Stimulated activated CD4-positive, alpha-beta T cell treated with anti-CD3 and anti-CD28 coated beads, Interleukin-12 subunit alpha, Interleukin-12 subunit beta, amount 100 ng/mL, for 48 hours (primary cell): ENCODE results near the gene HSDL2.
"Not testable (repeated sequence)": the region's sequence is repeated elsewhere in the genome, so short reads cannot be mapped to it uniquely, and the experiment has no call there.

Source experiments
- DNase-seq, 3 donors: peaks; one replicate each; pipeline ENCODE4 v3.0.0-alpha.2; 2020; ENCODE audit warnings: low read depth in 2 of 3, low spot score in 1 of 3

Gene HSDL2

DNA sequence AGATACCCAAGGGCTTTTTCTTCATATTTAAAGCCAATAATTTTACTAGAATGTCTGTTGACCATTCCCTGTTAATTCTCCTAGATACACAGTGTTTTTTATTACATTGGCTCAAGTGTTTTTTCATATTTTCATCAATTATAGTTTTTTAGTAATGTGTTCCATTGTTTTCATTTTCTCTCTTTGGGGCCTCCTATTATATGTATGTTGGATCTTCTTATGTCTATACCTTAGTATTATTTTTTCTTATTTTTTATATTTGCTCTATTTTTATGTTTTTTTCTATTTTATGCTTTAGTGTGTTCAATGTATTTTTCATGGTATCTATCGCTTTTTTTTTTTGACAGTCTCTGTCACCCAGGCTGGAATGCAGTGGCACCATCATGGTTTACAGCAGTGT is 114.2 kb downstream of the HSDL2 start:
- no peak for DNase-seq

DNA sequence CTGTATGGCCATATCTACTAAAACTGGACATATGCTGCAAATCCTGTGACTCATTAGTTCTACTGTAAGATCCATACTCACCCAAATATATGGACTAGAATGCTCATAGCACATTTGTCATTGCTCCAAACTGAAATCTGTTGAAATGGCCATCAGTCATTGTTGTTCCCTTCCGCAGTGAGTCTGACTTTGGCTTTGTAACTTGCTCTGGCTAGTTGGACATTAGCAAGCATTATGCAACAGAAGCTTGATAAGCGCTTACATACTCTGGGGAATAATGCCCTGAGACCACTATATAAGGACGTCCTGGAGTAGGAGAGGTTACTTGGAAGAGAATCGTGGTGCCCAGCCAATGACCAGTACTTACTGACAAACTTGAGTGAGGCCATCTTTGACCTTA is 115.7 kb downstream of the HSDL2 start:
- no peak for DNase-seq

DNA sequence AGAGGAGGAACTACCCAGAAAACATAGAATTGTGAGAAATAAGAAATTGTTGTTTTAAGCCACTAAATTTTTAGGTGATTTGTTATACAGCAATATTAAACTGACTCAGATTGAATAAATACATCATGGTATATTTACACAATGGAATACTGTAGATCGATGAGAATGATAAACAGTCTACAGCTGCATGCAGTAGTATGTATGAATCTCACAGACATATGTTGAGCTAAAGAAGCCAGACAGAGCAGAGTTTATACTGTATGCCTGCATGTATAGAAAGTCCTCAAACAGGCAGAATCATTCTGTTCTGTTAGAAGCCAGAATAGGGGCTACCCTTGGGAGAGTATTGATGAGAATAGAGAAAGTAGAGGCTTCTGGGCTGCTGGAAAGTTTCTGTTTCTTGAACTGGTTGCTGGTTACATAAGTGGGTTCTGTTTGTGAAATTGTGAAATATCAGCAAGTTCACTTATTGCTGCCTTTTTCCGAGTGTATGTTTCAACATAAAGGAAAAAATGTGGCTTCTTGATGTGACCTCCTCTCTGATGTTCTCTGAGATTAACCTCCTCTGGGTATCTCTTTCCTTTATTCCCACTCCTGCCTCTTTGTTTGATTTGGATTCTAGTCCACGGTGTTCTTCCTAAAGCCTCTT is 116.3 kb downstream of the HSDL2 start:
- DNase-seq: no peak

DNA sequence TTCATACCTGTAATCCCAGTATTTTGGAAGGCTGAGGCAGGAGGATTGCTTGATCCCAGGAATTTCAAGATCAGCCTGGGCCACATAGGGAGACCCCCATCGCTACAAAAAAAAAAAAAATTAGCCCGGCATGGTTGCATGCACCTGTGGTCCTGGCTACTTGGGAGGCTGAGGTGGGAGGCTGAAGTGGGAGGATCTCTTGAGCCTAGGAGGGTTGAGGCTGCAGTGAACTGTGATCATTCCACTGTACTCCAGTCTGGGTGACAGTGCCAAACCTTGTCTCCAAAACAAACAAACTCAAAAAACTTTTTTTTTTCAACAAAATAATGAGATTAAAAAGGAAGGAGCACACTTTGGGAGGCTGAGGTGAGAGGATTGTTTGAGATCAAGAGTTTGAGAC is 120.9 kb downstream of the HSDL2 start:
- DNase-seq: no peak

DNA sequence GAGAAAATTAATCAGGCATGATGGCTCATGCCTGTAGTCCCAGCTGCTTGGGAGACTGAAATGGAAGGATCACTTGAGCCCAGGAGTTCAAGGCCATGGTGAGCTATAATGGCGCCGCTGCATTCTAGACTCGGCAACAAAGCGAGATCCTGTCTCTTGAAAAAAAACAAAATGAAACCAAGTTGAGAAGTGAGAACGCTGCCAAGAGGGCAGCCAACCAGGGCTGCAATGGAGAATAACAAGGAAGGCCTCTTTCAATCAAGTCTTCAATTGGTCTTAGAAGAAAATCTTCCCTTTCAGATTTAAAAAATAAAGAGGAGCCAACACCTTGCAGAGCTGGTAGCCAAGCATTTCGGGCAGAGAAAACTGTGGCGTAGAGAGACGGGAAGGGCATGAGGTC is 121.4 kb downstream of the HSDL2 start:
- DNase-seq: no peak

DNA sequence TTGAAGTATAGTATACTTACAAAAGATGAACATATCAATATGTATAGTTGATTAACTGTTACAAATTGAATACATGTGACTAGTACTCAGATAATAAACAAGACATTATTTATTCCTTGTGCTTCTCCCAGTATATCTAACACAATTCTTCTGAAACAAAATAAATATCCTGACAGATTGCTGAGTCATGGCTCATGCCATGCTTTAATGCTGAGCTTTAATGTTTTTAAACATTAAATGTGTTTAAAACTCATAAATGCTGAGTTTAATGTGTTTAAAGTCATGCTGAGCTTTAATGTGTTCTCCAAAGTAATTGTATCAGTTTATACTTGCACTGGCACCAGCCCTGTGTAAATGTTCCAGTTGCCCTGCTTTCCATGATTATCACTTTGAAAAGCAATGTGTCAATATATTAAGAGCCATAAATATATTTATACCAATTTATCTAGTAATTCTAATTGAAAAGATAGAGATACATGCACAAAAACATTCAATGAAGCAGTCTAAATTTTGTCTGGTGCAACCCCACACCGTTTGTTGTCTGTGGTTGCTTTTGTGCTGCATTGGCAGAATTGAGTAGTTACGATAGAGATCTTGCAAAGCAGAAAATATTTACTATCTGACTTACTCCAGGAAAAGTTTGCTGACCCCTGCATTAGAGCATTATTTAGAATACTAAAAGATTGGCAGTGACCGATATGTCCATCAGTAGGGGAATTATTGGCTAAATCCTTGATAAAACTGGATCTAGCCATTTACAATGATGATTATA is 122.5 kb downstream of the HSDL2 start:
- DNase-seq: no peak

DNA sequence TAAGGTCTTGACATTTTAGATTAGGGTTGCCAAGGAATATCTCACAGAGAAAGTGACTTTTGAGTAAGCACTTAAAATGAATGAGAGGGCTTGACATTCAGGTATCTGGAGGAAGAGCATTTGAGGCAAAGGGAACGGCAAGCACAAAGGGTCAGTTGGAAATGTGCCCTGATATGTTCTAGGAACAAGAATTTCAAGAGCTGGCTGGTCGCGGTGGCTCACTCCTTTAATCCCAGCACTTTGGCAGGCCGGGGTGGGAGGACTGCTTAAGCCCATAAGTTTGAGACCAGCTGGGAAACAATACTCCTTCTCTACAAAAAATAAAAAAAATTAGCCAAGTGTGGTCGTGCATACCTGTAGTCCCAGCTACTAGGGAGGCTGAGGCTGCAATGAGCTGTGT is 123.3 kb downstream of the HSDL2 start:
- no peak for DNase-seq

DNA sequence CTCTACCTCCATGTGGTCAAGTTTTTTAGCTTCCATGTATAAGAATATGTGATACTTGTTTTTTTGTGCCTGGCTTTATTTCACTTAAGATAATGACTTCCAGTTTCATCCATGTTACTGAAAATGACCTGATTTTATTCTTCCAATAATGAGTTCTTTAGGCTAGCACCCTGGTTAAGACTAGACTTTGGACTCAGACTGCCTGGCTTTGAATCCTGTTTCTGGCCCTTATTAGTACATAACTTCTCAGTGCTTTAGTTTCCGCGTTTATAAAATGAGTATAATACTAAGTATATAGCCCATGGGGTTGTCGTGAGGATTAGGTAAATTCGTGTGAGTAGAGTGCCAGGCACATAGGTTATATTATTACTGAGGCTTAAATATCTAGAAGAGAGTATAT is 125.2 kb downstream of the HSDL2 start:
- no peak for DNase-seq

DNA sequence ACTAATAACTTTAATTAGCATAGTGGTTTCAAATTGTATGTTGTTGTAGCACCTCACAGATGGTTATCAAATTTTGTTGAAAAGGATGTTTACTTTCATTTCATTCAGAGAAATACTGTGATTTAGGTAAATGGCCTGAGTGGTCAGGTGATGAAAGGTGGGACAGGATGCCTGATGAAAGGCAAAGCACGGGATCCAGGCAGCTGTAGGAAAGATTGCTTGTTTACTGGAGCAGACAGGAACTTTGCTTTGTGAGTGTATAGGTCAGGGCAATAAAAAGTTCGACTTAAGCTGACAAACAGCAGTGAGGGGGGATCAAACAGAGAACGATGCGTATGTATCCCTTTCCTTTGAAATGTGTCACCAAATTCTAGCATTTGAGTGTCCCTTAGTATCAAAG is 125.7 kb downstream of the HSDL2 start:
- DNase-seq: no peak

DNA sequence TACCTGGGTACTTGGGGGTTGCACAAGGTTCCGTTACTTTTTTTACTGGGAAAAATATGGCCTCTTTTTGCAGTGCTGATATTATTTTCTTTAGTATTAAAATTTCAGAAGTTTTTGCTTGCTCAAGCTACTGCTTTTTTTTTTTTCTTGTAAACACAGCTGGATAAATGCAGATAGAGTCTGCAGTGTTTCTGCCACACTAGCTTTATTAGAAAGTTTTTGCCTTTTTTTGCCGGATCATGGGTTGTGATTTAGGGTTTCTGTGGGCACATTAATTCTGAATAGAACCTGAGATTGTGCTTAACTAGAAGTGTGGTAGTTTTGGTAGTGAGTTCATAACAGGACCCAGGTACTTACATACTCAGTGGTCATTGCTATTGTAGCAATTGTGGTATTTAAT is 126.7 kb downstream of the HSDL2 start:
- DNase-seq: no peak

DNA sequence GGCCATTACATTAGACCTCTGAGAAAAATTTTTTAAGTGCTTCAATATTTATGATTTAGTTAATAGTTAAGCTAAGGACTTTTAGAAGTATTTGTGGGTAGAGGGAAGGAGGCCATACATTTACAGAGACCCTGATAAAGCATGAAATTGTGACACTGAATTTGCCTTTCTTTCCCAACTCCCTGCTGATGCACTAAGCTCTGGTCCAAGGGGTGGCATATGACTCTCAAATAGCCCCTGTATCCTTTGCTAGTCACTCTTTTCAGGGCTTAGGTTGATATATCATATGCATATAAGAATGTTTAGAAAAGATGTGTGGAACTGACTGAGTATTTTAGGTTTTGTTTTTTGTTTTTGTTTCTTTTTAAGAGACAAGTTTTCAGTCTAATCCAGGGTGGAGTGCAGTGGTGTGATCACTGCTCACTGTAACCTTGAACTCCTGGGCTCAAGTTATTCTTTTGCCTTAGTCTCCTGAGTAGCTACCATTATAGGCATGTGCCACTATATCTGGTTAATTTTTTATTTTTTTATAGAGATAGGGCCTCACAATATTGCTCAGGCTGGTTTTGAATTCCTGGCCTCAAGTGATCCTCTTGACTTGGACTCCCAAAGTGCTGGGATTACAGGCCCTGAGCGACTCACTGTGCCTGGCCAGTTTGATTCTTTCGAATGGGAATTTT is 127.2 kb downstream of the HSDL2 start:
- DNase-seq: no peak

DNA sequence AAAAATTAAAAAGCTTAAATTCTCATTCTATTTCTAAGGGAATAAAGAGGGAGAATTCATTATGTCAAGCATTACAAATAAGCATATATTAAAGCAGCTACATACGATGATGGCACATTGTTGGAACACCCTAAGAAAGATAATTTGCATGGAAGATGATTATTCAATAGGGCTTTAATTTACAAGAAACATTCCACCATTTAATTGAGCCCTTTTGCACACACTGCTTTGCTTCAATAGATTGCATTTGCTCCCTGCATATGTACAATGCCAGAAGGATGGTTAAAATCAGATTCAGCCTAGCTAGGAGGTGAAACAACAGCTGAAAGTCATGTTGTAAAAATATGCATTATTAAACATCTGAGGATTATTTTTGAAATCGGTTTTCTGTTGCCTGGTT is 128.5 kb downstream of the HSDL2 start:
- no peak for DNase-seq

DNA sequence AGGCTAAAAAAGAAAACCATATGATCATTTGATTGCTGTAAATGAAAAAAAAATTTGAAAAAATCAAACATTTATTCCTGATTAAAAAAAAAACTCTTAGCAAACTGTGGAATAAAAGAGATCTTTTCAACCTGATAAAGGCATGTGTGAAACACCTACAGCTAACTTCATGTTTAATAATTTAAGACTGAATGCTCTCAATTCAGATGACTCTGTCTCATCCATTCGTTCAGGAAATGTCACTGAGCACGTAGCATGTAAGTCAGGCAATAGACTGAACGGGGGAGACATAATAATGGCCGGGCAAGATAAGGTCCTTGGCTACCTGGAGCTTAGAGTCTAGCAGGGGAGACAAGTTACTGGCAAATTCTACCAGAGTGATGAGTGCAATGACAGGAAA is 132.5 kb downstream of the HSDL2 start:
- DNase-seq: not testable (repeated sequence)

DNA sequence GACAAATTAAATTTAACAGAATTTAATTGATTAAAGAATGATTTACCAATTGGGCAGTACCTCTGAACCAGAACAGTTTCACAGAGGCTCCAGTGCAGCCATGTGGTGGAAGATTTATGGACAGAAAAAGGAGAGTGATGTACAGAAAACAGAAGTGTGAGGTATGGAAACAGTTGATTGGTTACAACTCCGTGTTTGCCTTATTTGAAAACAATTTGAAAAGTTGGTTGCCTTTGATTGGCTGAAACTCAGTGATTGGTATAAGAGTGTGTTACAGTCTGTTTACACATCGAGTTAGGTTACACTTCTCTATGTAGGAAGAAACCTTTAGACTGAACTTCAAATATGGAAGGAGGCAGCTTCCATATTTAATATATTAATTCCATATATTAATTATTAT is 136.9 kb downstream of the HSDL2 start:
- DNase-seq: no peak

DNA sequence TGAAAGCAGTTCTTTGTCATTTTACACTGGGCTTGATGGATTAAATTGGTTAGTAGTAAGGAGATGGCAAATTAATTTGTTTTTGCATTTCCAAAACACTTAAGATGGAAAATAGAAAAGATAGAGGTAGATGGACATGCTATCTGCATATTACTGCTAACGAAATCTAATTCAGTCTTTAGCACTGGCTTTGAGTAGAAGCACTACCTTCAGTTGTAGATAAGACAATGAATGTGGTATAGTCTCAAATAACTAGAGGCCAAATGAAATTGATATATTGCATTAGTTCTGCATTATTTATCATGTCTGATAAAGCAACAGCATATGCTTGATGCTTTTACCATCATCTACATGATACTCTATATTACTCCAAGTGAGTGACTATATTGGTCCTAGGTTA is 140.2 kb downstream of the HSDL2 start:
- DNase-seq: no peak

DNA sequence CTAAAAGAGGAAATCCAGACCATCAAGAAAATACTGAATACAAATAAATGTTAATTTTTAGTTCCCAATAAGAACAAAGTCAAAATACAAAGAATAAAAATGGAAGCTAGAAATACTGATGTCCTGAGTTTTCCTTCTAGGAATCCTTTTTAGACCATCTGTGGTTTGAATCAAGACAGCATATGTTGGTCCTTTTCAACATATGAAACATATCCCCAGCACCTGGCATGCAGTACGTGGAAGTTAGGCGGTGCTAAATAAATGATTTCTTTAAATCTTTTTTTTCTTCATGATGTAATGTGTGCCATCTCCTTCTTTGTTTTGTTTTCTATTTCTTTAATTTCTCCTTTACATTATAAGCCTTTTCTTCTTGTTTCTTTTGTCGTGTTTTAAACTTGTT is 140.7 kb downstream of the HSDL2 start:
- no peak for DNase-seq
